ENCODE results near the gene ENO2.

The ENO2 gene

DNA sequence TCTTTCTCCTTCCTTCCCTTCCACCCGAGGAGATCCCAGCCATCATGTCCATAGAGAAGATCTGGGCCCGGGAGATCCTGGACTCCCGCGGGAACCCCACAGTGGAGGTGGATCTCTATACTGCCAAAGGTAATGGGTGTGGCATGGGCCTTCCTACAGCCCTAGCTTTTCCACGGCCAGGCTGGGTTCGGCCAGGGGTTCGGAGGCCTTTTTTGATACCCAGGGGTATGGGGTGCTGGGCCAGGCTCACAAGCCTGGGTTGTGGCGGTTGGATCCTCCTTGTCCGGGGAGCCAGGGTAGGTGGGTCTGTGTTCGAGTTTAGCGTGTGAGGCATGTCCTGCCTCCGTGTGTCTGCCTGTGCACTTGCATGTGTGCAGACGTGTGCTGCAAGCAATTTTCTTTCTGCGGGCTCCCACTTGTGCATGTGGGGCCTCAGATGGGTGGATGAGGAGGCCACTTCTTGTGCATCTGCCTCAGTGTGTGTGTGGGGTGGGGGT, 1.5 kb downstream of the ENO2 start:
- DNase-seq = no peak

GRCh38 chr12:6916426-6917200, 2.2 kb downstream of the ENO2 start:
- no peak for DNase-seq

GRCh38 chr12:6917491-6918231, 3.3 kb downstream of the ENO2 start:
- DNase-seq = no peak

DNA sequence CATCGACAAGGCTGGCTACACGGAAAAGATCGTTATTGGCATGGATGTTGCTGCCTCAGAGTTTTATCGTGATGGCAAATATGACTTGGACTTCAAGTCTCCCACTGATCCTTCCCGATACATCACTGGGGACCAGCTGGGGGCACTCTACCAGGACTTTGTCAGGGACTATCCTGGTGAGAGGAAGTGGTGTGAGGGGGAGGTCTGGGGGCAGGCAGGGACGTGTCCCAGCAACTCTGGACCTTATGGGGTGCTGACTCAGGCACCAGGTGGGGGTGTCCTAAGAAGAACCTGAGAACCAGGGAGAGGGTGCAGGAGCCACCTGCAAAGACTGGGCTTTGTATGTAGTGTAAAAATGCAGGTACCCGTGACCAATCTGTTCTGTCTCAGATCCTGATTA, 5.2 kb downstream of the ENO2 start:
- DNase-seq = no peak

- no peak for DNase-seq
Observed at GRCh38 chr12:6921539-6921938, 7.2 kb downstream of the ENO2 start.

- no peak for DNase-seq
Observed at GRCh38 chr12:6921996-6922946, 7.9 kb downstream of the ENO2 start.

DNA sequence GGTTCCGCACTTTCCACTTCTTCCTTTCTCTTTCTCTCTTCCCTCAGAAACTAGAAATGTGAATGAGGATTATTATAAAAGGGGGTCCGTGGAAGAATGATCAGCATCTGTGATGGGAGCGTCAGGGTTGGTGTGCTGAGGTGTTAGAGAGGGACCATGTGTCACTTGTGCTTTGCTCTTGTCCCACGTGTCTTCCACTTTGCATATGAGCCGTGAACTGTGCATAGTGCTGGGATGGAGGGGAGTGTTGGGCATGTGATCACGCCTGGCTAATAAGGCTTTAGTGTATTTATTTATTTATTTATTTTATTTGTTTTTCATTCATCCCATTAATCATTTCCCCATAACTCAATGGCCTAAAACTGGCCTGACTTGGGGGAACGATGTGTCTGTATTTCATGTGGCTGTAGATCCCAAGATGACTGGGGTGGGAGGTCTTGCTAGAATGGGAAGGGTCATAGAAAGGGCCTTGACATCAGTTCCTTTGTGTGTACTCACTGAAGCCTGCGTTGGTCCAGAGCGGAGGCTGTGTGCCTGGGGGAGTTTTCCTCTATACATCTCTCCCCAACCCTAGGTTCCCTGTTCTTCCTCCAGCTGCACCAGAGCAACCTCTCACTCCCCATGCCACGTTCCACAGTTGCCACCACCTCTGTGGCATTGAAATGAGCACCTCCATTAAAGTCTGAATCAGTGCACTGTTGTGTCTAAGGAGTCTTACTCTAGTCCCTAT, 8.8 kb downstream of the ENO2 start:
- no peak for DNase-seq

DNA sequence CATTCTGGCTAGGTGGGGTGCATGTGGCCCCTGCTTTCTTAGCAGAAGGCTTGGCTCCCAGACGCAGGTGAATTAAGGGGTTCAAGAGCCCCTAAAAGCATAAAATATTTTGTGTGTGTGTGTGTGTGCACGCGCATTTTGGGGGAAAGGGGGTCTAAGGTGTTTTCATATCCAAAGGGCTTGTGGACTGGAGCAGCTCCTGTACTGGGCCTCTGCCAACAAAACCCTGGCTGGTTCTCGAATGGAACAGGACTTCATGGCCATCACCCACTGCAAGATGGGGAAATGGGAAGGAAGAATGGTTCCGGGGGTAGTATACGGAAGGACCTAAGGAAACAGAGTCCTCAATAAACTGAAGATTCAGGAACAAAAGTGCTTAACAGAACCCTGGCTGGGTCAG, 9.5 kb downstream of the ENO2 start:
- DNase-seq = no peak

GRCh38 chr12:6925239-6925539, 10.8 kb downstream of the ENO2 start:
- no peak for DNase-seq

GRCh38 chr12:6925540-6926279, 11.3 kb downstream of the ENO2 start:
- peak; percentile 21 for DNase-seq

- DNase-seq = peak; percentile 71
Observed at GRCh38 chr12:6927379-6928021, 13.1 kb downstream of the ENO2 start, which contains the start of gene ATN1. ATN1 (plus strand) TSS chr12:6927959; CDS start chr12:6934002, 6,043 bp downstream.

DNA sequence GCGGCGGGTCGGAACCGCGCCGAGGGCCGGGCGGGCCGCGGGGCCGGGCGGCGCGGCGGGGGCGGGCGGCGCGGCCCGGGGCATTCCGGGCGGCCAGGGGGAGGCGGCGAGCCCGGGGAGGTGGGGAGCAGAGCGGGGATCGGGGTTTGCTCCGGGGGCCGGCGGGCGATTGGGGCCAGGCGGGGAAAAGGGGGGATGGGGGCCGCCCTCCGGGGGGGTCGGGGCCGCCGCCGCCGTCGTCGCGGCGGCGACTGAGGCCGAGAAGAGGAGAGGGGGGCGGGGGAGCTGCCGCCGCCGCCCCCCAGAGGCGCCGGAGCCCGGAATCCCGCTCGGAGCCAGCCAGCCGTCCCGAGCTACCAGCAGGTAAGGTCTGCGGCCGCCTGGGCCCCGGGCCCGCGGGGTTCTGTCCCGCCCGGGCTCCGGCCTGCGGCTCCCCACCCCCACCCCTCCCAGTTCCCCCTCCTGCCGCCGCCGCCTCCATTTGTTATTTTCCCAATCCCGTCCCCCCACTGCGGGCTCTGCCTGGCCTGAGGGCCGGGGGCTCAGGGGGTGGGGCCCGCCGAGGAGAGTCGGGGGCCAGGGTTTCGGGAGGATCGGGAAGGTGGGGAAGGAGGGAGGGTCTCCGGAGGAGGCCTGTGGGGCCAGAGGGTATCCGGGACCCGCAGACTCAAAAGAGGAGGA, 13.8 kb downstream of the ENO2 start:
- no peak for DNase-seq

DNA sequence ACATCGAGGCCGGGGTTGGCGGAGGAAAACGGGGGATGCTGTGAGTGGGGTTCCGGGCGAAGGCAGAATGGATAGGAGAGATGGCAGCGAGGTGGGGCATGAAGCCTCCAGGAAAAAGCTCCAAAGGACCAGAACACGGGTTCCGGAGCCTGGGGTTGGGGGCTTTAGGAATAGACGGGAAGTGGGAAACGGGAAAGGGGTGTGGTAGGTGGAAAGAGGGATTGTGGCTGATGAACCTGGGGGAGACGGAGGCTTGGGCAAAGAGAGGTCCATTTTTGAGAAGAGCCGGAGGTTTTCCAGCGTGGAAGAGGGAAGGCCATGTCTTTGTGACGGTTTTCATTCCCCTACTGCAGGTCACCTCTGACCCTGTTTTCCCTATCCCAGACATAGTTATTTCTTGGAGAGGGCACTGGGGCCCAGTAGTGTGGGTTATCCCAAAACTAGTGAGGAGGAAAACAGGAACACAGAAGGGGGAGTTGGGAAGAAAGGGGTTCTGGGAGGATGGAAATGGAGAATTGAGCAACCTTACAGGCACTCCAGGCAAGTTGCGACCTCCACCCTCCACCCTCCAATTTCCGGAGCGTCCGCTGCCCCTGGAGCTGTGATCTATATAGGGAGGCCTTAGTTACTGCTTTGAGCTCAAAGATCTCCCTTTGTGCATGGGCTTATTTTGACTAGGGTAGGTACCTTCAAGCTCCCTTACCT, 14.5 kb downstream of the ENO2 start:
- no peak for DNase-seq

- no peak for DNase-seq
Observed at GRCh38 chr12:6929466-6930452, 15.4 kb downstream of the ENO2 start.

DNA sequence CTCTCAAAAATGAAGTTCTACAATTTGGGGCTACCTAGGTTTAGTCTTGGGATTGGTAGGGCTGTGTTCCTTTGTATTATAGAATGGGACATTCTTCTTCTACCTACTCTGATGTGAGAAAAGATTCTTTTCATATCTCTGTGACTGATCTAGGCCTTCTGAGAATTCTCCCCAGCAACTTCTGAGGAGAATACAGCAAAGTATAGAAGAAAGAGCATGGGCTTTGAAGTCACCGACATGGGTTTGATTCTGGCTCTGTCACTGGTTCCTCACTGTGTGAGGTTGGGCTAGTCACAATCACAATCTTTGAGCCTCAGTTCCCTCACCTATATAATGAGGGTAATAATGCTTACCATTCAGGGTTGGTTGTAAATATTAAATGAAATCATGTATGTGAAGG, 18.4 kb downstream of the ENO2 start:
- DNase-seq = no peak

DNA sequence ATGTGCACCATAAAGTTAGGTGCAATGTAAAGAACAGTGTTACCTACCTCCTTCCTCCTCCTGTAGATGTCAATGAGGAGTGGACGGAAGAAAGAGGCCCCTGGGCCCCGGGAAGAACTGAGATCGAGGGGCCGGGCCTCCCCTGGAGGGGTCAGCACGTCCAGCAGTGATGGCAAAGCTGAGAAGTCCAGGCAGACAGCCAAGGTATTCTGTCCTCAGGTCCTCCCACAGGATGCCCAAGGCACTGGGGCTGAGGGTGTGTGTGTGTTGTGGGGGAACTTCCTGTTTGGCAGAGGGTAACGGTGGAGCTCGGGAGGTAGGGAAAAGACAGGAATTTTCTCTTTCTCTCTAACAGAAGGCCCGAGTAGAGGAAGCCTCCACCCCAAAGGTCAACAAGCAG, 19.7 kb downstream of the ENO2 start:
- DNase-seq = peak; percentile 38

- DNase-seq = no peak
Observed at GRCh38 chr12:6935371-6936193, 21.2 kb downstream of the ENO2 start.

GRCh38 chr12:6936194-6936635, 21.8 kb downstream of the ENO2 start:
- no peak for DNase-seq
